A549 (cell line): ENCODE measurements around the gene CES4A. TPM values are rescaled to one million over a fixed set of nuclear protein-coding genes. Genes with fewer than 3 reads are reported as not detected.

ENCODE experiments used
- ATAC-seq, 2 experiments: fragments of 200-7000 bp in 1 of 2; fragments of >200 bp in 1 of 2; cut with Nextera tagmentation in 1 of 2; cut with Tn5 transposase in 1 of 2; 3 replicates each; pipeline versions ENCODE4 v1.8.0 to v1.9.1; 2018 to 2020; ENCODE audit warnings: mild to moderate bottlenecking in 1 of 2, moderate library complexity in 1 of 2
- CTCF ChIA-PET: fragments of 300-600 bp; sonication (Branson Sonifier 250); formaldehyde crosslinking; extraction: SDS; loops from one replicate; lab custom pipeline; 2021; ENCODE audit warnings: antibody characterized with exemption, inconsistent platforms; lab: Yijun Ruan, JAX
- POLR2A ChIA-PET: fragments of 350-600 bp; formaldehyde crosslinking; extraction: SDS; loops from one replicate; lab custom pipeline; 2021; ENCODE audit warnings: antibody characterized with exemption, inconsistent platforms; lab: Yijun Ruan, JAX
- DNase-seq, 2 experiments: peaks; one replicate each; pipeline versions ENCODE4 v3.0.0 to v3.0.0-alpha.2; 2011 to 2016; ENCODE audit warnings: low read depth in 1 of 2, low spot score in 1 of 2
- FAIRE-seq: peaks from 2 replicates; lab custom pipeline; 2011; peaks lifted over from hg19 to GRCh38; lab: Jason Lieb, UNC
- H3K27ac ChIP-seq, 2 experiments: fragments of >200 bp; sonication (Bioruptor Twin); formaldehyde crosslinking; 3 replicates each; pipeline ENCODE4 v1.5.1; 2016 to 2017
- H3K4me1 ChIP-seq: fragments of >200 bp; sonication (Bioruptor Twin); formaldehyde crosslinking; 3 replicates; pipeline ENCODE4 v1.6.1; 2016
- H3K4me2 ChIP-seq: fragments of >200 bp; sonication (Bioruptor Twin); formaldehyde crosslinking; 3 replicates; pipeline ENCODE4 v1.6.1; 2016
- H3K4me3 ChIP-seq: fragments of >200 bp; sonication (Bioruptor Twin); formaldehyde crosslinking; 3 replicates; pipeline ENCODE4 v1.5.1; 2016
- H3K9me3 ChIP-seq: fragments of >200 bp; sonication (Bioruptor Twin); formaldehyde crosslinking; 3 replicates; pipeline ENCODE4 v1.6.1; 2016
- CBX2 ChIP-seq: fragments of 200-600 bp; sonication (generic); IDR thresholded peaks from 2 replicates; pipeline ENCODE4 v1.6.1; 2016; ENCODE audit warnings: low read depth, mild to moderate bottlenecking, borderline replicate concordance
- CEBPB ChIP-seq, 2 experiments: fragments of >200 bp in 1 of 2; sonication (Bioruptor Twin) in 1 of 2; formaldehyde crosslinking in 1 of 2; IDR thresholded peaks; 2 replicates each; pipeline ENCODE4 v1.6.1; 2012 to 2016
- CHD2 ChIP-seq: fragments of 150-350 bp; IDR thresholded peaks from 2 replicates; pipeline ENCODE4 v1.6.1; 2014; ENCODE audit warnings: low read length; ENCODE audit not compliant: partially characterized antibody
- CHD4 ChIP-seq: fragments of 200-600 bp; sonication (generic); IDR thresholded peaks from 2 replicates; pipeline ENCODE4 v1.6.1; 2016; ENCODE audit warnings: antibody characterized with exemption, mild to moderate bottlenecking, borderline replicate concordance
- EHMT2 ChIP-seq: fragments of 200-600 bp; sonication (generic); IDR thresholded peaks from 2 replicates; pipeline ENCODE4 v1.6.1; 2016; ENCODE audit warnings: antibody characterized with exemption, low read depth, mild to moderate bottlenecking, moderate library complexity
- FOSL2 ChIP-seq, 2 experiments: fragments of 450-650 bp in 1 of 2; fragments of >200 bp in 1 of 2; sonication (Bioruptor Twin) in 1 of 2; formaldehyde crosslinking; IDR thresholded peaks; 2 replicates each; pipeline versions ENCODE4 v1.5.0 to v1.6.1; 2016 to 2020; ENCODE audit warnings: mild to moderate bottlenecking in 1 of 2, moderate library complexity in 1 of 2
- FOXS1 ChIP-seq: fragments of 250-450 bp; sonication (Bioruptor Pico); IDR thresholded peaks from 2 replicates; pipeline ENCODE4 v1.5.0; 2020; ENCODE audit warnings: mild to moderate bottlenecking, moderate library complexity
- JUN ChIP-seq, 2 experiments: fragments of >200 bp; sonication (Bioruptor Twin); formaldehyde crosslinking; IDR thresholded peaks; 2 replicates in 1 of 2; 3 replicates in 1 of 2; pipeline ENCODE4 v1.6.1; 2016 to 2017
- KDM1A ChIP-seq: fragments of 200-600 bp; sonication (generic); IDR thresholded peaks from 2 replicates; pipeline ENCODE4 v1.6.1; 2016; ENCODE audit warnings: low read depth, mild to moderate bottlenecking
- KDM5A ChIP-seq: fragments of 200-600 bp; sonication (generic); IDR thresholded peaks from 2 replicates; pipeline ENCODE4 v1.6.1; 2016; ENCODE audit warnings: antibody characterized with exemption, mild to moderate bottlenecking
- NR3C1 ChIP-seq: fragments of >200 bp; sonication (Bioruptor Twin); formaldehyde crosslinking; IDR thresholded peaks from 3 replicates; pipeline ENCODE4 v1.6.1; 2017
- POLR2A ChIP-seq: IDR thresholded peaks from 2 replicates; pipeline ENCODE4 v1.6.1; 2012; ENCODE audit warnings: mild to moderate bottlenecking, low read length
- RCOR1 ChIP-seq: fragments of 150-350 bp; IDR thresholded peaks from 2 replicates; pipeline ENCODE4 v1.6.1; 2014; ENCODE audit warnings: antibody characterized with exemption, low read length, low read depth
- RFX5 ChIP-seq: fragments of 450-650 bp; IDR thresholded peaks from 2 replicates; pipeline ENCODE4 v1.7.1; 2014; ENCODE audit warnings: antibody characterized with exemption, mild to moderate bottlenecking, moderate library complexity
- SMC3 ChIP-seq: fragments of >200 bp; sonication (Bioruptor Twin); formaldehyde crosslinking; IDR thresholded peaks from 3 replicates; pipeline ENCODE4 v1.6.1; 2018; ENCODE audit warnings: inconsistent platforms
- ZFP36 ChIP-seq: fragments of 450-650 bp; IDR thresholded peaks from 2 replicates; pipeline ENCODE4 v1.6.1; 2014; ENCODE audit warnings: borderline replicate concordance; ENCODE audit not compliant: partially characterized antibody
- WGBS: methylation state at CpG from one replicate; pipeline ENCODE4 v1.1.6; 2017; ENCODE audit errors: missing lambda C conversion rate; 5-methylcytosine and 5-hydroxymethylcytosine counted together
- polyA plus RNA-seq, 4 experiments: library from polyadenylated mRNA; depleted of rRNA in 3 of 4; stranded (reverse); fragments of >200 nt; fragmentation: RNase III in 1 of 4; extraction: RNeasy Plus Mini Kit Qiagen cat#74134 plus additional on column Dnase treatment in 1 of 4; gene quantifications; 2 replicates in 3 of 4; 3 replicates in 1 of 4; pipeline ENCODE4 v1.2.3, GENCODE V29; 2011 to 2017
- TF ChIP-seq, protein P1 (sequence below): fragments of 250-450 bp; sonication (Bioruptor Pico); IDR thresholded peaks from 2 replicates; pipeline ENCODE4 v1.5.0; 2021; ENCODE audit warnings: mild to moderate bottlenecking, moderate library complexity, borderline replicate concordance
- TF ChIP-seq, protein P2 (sequence below): IDR thresholded peaks from 2 replicates; pipeline ENCODE4 v1.6.1; 2012; ENCODE audit warnings: low read depth, borderline replicate concordance
- TF ChIP-seq, protein P3 (sequence below): fragments of >200 bp; sonication (Bioruptor Twin); formaldehyde crosslinking; IDR thresholded peaks from 3 replicates; pipeline ENCODE4 v1.6.1; 2016
- TF ChIP-seq, protein P4 (sequence below): IDR thresholded peaks from 2 replicates; pipeline ENCODE4 v1.6.1; 2012
- TF ChIP-seq, protein P5 (sequence below): fragments of 200-600 bp; sonication (generic); IDR thresholded peaks from 2 replicates; pipeline ENCODE4 v1.6.1; 2016; ENCODE audit warnings: antibody characterized with exemption, mild to moderate bottlenecking, moderate library complexity
- TF ChIP-seq, protein P6 (sequence below): fragments of 250-450 bp; sonication (Bioruptor Pico); IDR thresholded peaks from 2 replicates; pipeline ENCODE4 v1.5.0; 2020; ENCODE audit warnings: low read depth, mild to moderate bottlenecking, moderate library complexity
- TF ChIP-seq, protein P7 (sequence below): fragments of >200 bp; sonication (Bioruptor Twin); formaldehyde crosslinking; IDR thresholded peaks from 3 replicates; pipeline ENCODE4 v1.5.1; 2016
- TF ChIP-seq, protein P8 (sequence below): fragments of 450-650 bp; IDR thresholded peaks from 2 replicates; pipeline ENCODE4 v1.6.1; 2014; ENCODE audit warnings: antibody characterized with exemption

Gene CES4A
- polyA plus RNA-seq, 2 of the 4 experiments (the other 2 are of a cell fraction), result 2.8 to 3.5 TPM

DNA sequence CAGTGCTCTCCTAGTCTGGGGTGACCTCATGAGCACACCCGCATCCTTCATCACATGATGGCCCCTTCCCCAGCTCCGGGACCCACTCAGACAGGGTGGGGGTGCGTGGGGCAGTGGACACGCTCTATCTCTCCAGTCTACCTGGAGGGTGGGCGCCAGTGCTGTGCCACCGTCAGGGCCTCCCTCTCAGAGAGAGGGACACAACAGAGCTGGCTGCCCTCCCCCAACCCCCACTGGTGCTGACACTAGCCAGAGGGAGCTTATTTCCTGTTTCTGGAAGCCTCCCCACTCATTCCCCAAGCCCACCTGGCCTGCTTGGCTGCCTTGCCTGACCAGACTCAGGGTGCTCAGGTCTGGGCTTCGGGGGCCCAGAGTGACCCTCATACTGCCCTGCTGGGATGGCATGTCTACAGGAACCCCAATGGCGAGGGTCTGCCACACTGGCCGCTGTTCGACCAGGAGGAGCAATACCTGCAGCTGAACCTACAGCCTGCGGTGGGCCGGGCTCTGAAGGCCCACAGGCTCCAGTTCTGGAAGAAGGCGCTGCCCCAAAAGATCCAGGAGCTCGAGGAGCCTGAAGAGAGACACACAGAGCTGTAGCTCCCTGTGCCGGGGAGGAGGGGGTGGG, 44.8 kb upstream of the CES4A start:
- CTCF ChIA-PET, result interaction anchor here (0.8 to 3.4 kb wide), 10 partner anchors 9 to 242 kb away, joined by 3 to 20 read pairs (median 8); partner anchors contain the start of gene CES3
- ATAC-seq, result no peak
- Histone ChIP-seq H3K27ac (no peak overlapping the region), H3K9me3 (no peaks in the 10 kb centered on the region), H3K4me1 (0 out of 3 replicates have a peak, but pooled peaks cover 4% of the 10 kb centered on the region), H3K4me2 (no peak overlapping the region), H3K4me3 (no peak overlapping the region)
- DNase-seq, result no peak
- no peak for FAIRE-seq
- TF ChIP-seq KDM1A (no peak), CBX2 (no peak), FOXS1 (CRISPR knock-in tag) (no peak), CEBPB (IDR thresholded peaks at IDR 0.05) (no peak), RFX5 (no peak), NR3C1 (no peak), ZFP36 (no peak), FOSL2 (IDR thresholded peaks at IDR 0.05) (no peak), FOSL2 (CRISPR knock-in tag; IDR thresholded peaks at IDR 0.05) (no peak)
- TF ChIP-seq, protein P1, sequence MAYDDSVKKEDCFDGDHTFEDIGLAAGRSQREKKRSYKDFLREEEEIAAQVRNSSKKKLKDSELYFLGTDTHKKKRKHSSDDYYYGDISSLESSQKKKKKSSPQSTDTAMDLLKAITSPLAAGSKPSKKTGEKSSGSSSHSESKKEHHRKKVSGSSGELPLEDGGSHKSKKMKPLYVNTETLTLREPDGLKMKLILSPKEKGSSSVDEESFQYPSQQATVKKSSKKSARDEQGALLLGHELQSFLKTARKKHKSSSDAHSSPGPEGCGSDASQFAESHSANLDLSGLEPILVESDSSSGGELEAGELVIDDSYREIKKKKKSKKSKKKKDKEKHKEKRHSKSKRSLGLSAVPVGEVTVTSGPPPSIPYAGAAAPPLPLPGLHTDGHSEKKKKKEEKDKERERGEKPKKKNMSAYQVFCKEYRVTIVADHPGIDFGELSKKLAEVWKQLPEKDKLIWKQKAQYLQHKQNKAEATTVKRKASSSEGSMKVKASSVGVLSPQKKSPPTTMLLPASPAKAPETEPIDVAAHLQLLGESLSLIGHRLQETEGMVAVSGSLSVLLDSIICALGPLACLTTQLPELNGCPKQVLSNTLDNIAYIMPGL (CRISPR knock-in tag), result no peak
- TF ChIP-seq, protein P2, sequence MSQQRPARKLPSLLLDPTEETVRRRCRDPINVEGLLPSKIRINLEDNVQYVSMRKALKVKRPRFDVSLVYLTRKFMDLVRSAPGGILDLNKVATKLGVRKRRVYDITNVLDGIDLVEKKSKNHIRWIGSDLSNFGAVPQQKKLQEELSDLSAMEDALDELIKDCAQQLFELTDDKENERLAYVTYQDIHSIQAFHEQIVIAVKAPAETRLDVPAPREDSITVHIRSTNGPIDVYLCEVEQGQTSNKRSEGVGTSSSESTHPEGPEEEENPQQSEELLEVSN, result no peak
- TF ChIP-seq, protein P3, sequence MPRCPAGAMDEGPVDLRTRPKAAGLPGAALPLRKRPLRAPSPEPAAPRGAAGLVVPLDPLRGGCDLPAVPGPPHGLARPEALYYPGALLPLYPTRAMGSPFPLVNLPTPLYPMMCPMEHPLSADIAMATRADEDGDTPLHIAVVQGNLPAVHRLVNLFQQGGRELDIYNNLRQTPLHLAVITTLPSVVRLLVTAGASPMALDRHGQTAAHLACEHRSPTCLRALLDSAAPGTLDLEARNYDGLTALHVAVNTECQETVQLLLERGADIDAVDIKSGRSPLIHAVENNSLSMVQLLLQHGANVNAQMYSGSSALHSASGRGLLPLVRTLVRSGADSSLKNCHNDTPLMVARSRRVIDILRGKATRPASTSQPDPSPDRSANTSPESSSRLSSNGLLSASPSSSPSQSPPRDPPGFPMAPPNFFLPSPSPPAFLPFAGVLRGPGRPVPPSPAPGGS, result no peak
- TF ChIP-seq, protein P4, sequence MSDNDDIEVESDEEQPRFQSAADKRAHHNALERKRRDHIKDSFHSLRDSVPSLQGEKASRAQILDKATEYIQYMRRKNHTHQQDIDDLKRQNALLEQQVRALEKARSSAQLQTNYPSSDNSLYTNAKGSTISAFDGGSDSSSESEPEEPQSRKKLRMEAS, result no peak
- TF ChIP-seq, protein P5, sequence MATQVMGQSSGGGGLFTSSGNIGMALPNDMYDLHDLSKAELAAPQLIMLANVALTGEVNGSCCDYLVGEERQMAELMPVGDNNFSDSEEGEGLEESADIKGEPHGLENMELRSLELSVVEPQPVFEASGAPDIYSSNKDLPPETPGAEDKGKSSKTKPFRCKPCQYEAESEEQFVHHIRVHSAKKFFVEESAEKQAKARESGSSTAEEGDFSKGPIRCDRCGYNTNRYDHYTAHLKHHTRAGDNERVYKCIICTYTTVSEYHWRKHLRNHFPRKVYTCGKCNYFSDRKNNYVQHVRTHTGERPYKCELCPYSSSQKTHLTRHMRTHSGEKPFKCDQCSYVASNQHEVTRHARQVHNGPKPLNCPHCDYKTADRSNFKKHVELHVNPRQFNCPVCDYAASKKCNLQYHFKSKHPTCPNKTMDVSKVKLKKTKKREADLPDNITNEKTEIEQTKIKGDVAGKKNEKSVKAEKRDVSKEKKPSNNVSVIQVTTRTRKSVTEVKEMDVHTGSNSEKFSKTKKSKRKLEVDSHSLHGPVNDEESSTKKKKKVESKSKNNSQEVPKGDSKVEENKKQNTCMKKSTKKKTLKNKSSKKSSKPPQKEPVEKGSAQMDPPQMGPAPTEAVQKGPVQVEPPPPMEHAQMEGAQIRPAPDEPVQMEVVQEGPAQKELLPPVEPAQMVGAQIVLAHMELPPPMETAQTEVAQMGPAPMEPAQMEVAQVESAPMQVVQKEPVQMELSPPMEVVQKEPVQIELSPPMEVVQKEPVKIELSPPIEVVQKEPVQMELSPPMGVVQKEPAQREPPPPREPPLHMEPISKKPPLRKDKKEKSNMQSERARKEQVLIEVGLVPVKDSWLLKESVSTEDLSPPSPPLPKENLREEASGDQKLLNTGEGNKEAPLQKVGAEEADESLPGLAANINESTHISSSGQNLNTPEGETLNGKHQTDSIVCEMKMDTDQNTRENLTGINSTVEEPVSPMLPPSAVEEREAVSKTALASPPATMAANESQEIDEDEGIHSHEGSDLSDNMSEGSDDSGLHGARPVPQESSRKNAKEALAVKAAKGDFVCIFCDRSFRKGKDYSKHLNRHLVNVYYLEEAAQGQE, result no peak
- TF ChIP-seq, protein P6, sequence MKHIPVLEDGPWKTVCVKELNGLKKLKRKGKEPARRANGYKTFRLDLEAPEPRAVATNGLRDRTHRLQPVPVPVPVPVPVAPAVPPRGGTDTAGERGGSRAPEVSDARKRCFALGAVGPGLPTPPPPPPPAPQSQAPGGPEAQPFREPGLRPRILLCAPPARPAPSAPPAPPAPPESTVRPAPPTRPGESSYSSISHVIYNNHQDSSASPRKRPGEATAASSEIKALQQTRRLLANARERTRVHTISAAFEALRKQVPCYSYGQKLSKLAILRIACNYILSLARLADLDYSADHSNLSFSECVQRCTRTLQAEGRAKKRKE (CRISPR knock-in tag), result no peak
- POLR2A ChIA-PET, result no interaction called here
- WGBS, result 97% methylated on average over 9 of the region's 15 CpGs

DNA sequence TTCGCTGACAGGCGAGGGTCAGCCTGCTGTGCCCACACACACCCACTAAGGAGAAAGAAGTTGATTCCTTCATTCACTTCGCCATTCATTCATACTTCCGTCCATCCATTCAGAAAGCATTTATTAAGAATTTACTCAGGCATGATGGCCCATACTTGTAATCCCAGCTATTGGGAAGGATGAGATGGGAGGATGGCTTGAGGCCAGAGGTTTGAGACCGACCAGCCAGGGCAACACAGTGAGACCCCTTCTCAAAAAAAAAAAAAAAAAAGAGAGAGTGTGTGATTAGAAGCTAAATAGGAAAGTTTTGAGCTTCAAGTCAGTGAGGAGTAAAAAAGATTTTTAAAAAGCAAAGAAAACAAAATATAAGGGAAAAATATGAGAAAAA, 44.3 kb upstream of the CES4A start:
- no peak overlapping the region for H3K4me2 ChIP-seq
- no peak overlapping the region for H3K4me3 ChIP-seq
- 93% methylated on average over 5 of the region's 5 CpGs for WGBS
- 0 out of 3 replicates have a peak, but pooled peaks cover 4% of the 10 kb centered on the region for H3K4me1 ChIP-seq
- no peak for FAIRE-seq
- ChIA-PET CTCF (interaction anchor here (0.7 to 3.4 kb wide), 11 partner anchors 9 to 216 kb away, joined by 3 to 20 read pairs (median 7); partner anchors contain the start of gene CES3), POLR2A (interaction anchor here (0.6 kb wide), 1 partner anchor 8 kb away, joined by 3 read pairs; no protein-coding TSS in a partner anchor)
- no peaks in the 10 kb centered on the region for H3K9me3 ChIP-seq
- no peak for ATAC-seq
- DNase-seq, result no peak
- H3K27ac ChIP-seq, result no peak overlapping the region
- TF ChIP-seq RCOR1, result no peak
- TF ChIP-seq, protein P7, sequence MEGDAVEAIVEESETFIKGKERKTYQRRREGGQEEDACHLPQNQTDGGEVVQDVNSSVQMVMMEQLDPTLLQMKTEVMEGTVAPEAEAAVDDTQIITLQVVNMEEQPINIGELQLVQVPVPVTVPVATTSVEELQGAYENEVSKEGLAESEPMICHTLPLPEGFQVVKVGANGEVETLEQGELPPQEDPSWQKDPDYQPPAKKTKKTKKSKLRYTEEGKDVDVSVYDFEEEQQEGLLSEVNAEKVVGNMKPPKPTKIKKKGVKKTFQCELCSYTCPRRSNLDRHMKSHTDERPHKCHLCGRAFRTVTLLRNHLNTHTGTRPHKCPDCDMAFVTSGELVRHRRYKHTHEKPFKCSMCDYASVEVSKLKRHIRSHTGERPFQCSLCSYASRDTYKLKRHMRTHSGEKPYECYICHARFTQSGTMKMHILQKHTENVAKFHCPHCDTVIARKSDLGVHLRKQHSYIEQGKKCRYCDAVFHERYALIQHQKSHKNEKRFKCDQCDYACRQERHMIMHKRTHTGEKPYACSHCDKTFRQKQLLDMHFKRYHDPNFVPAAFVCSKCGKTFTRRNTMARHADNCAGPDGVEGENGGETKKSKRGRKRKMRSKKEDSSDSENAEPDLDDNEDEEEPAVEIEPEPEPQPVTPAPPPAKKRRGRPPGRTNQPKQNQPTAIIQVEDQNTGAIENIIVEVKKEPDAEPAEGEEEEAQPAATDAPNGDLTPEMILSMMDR, result no peak
- TF ChIP-seq FOXS1 (CRISPR knock-in tag), result no peak
- TF ChIP-seq, protein P8, sequence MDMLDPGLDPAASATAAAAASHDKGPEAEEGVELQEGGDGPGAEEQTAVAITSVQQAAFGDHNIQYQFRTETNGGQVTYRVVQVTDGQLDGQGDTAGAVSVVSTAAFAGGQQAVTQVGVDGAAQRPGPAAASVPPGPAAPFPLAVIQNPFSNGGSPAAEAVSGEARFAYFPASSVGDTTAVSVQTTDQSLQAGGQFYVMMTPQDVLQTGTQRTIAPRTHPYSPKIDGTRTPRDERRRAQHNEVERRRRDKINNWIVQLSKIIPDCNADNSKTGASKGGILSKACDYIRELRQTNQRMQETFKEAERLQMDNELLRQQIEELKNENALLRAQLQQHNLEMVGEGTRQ, result no peak
- no peak for TF ChIP-seq CHD4
- no peak for TF ChIP-seq SMC3
- TF ChIP-seq KDM5A, result no peak
- TF ChIP-seq RFX5, result no peak
- TF ChIP-seq JUN (IDR thresholded peaks at IDR 0.05), result no peak
- no peak for TF ChIP-seq CHD2
- TF ChIP-seq POLR2A, result no peak
- no peak for TF ChIP-seq EHMT2
